ENCODE results near the gene GALK1.
A peak's percentile ranks its signal among the peaks of the same experiment; 100 is the strongest.

Gene GALK1

DNA sequence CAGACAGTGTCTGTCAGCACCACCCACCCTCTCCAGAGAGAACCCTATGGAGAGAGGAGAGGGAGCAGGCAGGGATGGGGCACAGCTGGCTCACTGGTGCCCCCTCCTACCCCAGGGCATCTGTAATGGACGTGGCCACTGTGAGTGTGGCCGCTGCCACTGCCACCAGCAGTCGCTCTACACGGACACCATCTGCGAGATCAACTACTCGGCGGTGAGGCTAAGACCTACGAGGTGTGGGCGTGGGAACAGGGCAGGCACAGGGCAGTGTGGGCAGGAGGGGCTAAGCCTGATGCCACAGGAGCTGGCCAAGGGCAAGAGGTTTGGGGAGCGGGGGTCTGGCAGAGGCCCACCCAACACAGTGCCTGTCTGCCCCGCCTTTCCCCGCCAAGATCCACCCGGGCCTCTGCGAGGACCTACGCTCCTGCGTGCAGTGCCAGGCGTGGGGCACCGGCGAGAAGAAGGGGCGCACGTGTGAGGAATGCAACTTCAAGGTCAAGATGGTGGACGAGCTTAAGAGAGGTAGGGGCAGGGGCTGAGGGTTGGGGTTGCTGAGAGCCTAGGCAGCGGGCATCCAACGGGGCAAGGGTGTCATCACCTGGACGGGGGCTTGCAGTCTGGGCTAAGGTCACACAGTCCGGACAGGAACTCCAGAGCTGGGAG lies 28.7 kb downstream of the GALK1 start:
- TF ChIP-seq ESRRG (CRISPR knock-in tag; IDR thresholded peaks at IDR 0.05), result no peak
- TF ChIP-seq TCF4 (CRISPR knock-in tag; IDR thresholded peaks at IDR 0.05; ENCODE audit: borderline replicate concordance), result no peak
- no peak for TF ChIP-seq ZC3H10 (CRISPR knock-in tag; IDR thresholded peaks at IDR 0.05)
- TF ChIP-seq, protein P1, sequence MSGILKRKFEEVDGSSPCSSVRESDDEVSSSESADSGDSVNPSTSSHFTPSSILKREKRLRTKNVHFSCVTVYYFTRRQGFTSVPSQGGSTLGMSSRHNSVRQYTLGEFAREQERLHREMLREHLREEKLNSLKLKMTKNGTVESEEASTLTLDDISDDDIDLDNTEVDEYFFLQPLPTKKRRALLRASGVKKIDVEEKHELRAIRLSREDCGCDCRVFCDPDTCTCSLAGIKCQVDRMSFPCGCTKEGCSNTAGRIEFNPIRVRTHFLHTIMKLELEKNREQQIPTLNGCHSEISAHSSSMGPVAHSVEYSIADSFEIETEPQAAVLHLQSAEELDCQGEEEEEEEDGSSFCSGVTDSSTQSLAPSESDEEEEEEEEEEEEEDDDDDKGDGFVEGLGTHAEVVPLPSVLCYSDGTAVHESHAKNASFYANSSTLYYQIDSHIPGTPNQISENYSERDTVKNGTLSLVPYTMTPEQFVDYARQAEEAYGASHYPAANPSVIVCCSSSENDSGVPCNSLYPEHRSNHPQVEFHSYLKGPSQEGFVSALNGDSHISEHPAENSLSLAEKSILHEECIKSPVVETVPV (CRISPR knock-in tag; IDR thresholded peaks at IDR 0.05), result no peak
- TF ChIP-seq ZNF70 (CRISPR knock-in tag; IDR thresholded peaks at IDR 0.05), result no peak
- TF ChIP-seq ARNTL (CRISPR knock-in tag; IDR thresholded peaks at IDR 0.05; ENCODE audit: borderline replicate concordance, low read depth), result no peak
- no peak for TF ChIP-seq OSR1 (CRISPR knock-in tag; IDR thresholded peaks at IDR 0.05)
- TF ChIP-seq TOX (CRISPR knock-in tag; IDR thresholded peaks at IDR 0.05; ENCODE audit: borderline replicate concordance), result no peak
- TF ChIP-seq, protein P2, sequence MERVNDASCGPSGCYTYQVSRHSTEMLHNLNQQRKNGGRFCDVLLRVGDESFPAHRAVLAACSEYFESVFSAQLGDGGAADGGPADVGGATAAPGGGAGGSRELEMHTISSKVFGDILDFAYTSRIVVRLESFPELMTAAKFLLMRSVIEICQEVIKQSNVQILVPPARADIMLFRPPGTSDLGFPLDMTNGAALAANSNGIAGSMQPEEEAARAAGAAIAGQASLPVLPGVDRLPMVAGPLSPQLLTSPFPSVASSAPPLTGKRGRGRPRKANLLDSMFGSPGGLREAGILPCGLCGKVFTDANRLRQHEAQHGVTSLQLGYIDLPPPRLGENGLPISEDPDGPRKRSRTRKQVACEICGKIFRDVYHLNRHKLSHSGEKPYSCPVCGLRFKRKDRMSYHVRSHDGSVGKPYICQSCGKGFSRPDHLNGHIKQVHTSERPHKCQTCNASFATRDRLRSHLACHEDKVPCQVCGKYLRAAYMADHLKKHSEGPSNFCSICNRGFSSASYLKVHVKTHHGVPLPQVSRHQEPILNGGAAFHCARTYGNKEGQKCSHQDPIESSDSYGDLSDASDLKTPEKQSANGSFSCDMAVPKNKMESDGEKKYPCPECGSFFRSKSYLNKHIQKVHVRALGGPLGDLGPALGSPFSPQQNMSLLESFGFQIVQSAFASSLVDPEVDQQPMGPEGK (CRISPR knock-in tag; IDR thresholded peaks at IDR 0.05; ENCODE audit: borderline replicate concordance), result no peak
- TF ChIP-seq PPARA (CRISPR knock-in tag; IDR thresholded peaks at IDR 0.05; ENCODE audit: borderline replicate concordance), result no peak
- TF ChIP-seq, protein P3, sequence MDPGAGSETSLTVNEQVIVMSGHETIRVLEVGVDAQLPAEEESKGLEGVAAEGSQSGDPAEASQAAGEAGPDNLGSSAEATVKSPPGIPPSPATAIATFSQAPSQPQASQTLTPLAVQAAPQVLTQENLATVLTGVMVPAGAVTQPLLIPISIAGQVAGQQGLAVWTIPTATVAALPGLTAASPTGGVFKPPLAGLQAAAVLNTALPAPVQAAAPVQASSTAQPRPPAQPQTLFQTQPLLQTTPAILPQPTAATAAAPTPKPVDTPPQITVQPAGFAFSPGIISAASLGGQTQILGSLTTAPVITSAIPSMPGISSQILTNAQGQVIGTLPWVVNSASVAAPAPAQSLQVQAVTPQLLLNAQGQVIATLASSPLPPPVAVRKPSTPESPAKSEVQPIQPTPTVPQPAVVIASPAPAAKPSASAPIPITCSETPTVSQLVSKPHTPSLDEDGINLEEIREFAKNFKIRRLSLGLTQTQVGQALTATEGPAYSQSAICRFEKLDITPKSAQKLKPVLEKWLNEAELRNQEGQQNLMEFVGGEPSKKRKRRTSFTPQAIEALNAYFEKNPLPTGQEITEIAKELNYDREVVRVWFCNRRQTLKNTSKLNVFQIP (CRISPR knock-in tag; IDR thresholded peaks at IDR 0.05; ENCODE audit: borderline replicate concordance, low read depth), result no peak
- TF ChIP-seq ZNF565 (CRISPR knock-in tag; conservative IDR thresholded peaks at IDR 0.05; ENCODE audit: low read depth), result no peak
- TF ChIP-seq ZFP30 (CRISPR knock-in tag; IDR thresholded peaks at IDR 0.05), result no peak
- ATAC-seq, result no peak

DNA sequence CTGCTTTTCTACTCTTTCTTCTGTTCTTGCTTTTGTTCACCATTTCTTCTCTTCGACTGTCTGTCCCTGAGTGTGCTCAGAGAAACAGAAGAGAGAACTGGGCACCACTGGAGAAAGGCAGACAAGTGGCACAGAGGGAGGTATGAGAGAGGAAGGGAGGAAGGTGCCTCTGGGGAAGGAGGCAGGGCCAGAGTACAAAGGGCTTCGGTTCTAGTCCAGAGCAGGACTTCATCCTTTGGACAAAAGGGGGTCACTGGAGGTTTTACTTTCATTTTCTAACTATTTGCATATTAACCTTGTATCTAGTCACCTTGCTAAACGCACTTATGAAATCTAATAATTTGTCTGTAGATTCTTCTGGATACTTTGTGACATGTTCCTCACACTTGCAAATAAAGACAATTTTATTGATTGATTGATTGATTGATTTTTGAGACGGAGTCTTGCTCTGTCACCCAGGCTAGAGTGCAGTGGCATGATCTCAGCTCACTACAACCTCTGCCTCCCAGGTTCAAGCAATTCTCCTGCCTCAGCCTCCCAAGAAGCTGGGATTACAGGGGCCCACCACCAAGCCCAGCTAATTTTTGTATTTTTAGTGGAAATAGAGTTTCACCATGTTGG lies 30.2 kb downstream of the GALK1 start:
- ATAC-seq, result peak; percentile 15; the same call in 2 of the 3 replicates

More for the DNA sequence above, 30.2 kb downstream of the GALK1 start:
- TF ChIP-seq ZNF8 (CRISPR knock-in tag; IDR thresholded peaks at IDR 0.05), result no peak
- no peak for TF ChIP-seq OSR1 (CRISPR knock-in tag; IDR thresholded peaks at IDR 0.05)
- no peak for TF ChIP-seq ZFP3 (CRISPR knock-in tag; IDR thresholded peaks at IDR 0.05)
- TF ChIP-seq ARNTL (CRISPR knock-in tag; IDR thresholded peaks at IDR 0.05; ENCODE audit: borderline replicate concordance, low read depth), result no peak
- TF ChIP-seq ZFP30 (CRISPR knock-in tag; IDR thresholded peaks at IDR 0.05), result no peak
- TF ChIP-seq BACH2 (CRISPR knock-in tag; IDR thresholded peaks at IDR 0.05; ENCODE audit: borderline replicate concordance), result no peak
- TF ChIP-seq ISL1 (CRISPR knock-in tag; IDR thresholded peaks at IDR 0.05), result no peak
- no peak for TF ChIP-seq SNAI2 (CRISPR knock-in tag; IDR thresholded peaks at IDR 0.05)
- TF ChIP-seq, protein P4, sequence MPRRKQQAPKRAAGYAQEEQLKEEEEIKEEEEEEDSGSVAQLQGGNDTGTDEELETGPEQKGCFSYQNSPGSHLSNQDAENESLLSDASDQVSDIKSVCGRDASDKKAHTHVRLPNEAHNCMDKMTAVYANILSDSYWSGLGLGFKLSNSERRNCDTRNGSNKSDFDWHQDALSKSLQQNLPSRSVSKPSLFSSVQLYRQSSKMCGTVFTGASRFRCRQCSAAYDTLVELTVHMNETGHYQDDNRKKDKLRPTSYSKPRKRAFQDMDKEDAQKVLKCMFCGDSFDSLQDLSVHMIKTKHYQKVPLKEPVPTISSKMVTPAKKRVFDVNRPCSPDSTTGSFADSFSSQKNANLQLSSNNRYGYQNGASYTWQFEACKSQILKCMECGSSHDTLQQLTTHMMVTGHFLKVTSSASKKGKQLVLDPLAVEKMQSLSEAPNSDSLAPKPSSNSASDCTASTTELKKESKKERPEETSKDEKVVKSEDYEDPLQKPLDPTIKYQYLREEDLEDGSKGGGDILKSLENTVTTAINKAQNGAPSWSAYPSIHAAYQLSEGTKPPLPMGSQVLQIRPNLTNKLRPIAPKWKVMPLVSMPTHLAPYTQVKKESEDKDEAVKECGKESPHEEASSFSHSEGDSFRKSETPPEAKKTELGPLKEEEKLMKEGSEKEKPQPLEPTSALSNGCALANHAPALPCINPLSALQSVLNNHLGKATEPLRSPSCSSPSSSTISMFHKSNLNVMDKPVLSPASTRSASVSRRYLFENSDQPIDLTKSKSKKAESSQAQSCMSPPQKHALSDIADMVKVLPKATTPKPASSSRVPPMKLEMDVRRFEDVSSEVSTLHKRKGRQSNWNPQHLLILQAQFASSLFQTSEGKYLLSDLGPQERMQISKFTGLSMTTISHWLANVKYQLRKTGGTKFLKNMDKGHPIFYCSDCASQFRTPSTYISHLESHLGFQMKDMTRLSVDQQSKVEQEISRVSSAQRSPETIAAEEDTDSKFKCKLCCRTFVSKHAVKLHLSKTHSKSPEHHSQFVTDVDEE (CRISPR knock-in tag; IDR thresholded peaks at IDR 0.05), result no peak
- TF ChIP-seq, protein P1 (CRISPR knock-in tag; IDR thresholded peaks at IDR 0.05), result no peak
- TF ChIP-seq RARB (CRISPR knock-in tag; IDR thresholded peaks at IDR 0.05), result no peak
- TF ChIP-seq ZC3H10 (CRISPR knock-in tag; IDR thresholded peaks at IDR 0.05), result no peak
- TF ChIP-seq ZNF70 (CRISPR knock-in tag; IDR thresholded peaks at IDR 0.05), result no peak
- no peak for TF ChIP-seq GLIS3 (CRISPR knock-in tag; IDR thresholded peaks at IDR 0.05)
- TF ChIP-seq ZNF565 (CRISPR knock-in tag; conservative IDR thresholded peaks at IDR 0.05; ENCODE audit: low read depth), result no peak
- TF ChIP-seq ESRRG (CRISPR knock-in tag; IDR thresholded peaks at IDR 0.05), result no peak
- TF ChIP-seq TCF4 (CRISPR knock-in tag; IDR thresholded peaks at IDR 0.05; ENCODE audit: borderline replicate concordance), result no peak
- TF ChIP-seq PPARA (CRISPR knock-in tag; IDR thresholded peaks at IDR 0.05; ENCODE audit: borderline replicate concordance), result no peak

All from SK-N-SH treated with all-trans-retinoic acid at 6 μM for 48 hours (cell line).